IMR-90 (cell line): ENCODE results near the gene SNRPB2. TPM values are rescaled to one million over a fixed set of nuclear protein-coding genes. Genes with fewer than 3 reads are reported as not detected.

ENCODE experiments used
- ATAC-seq: fragments of 200-7000 bp; cut with Tn5 transposase; 2 replicates; pipeline ENCODE4 v1.9.1; 2020; ENCODE audit warnings: low read depth, mild to moderate bottlenecking, moderate library complexity
- BruUV-seq: library from RNA; stranded (reverse); fragments of 400-500 nt; replicated peaks from 2 replicates; lab custom pipeline; 2021; lab: Mats Ljungman, UMichigan
- CTCF ChIA-PET: fragments of 300-600 bp; formaldehyde crosslinking; extraction: SDS; loops from one replicate; lab custom pipeline; 2021; ENCODE audit warnings: antibody characterized with exemption; lab: Yijun Ruan, JAX
- POLR2A ChIA-PET: fragments of 300-600 bp; sonication (Branson Sonifier 250); formaldehyde crosslinking; loops from one replicate; lab custom pipeline; 2022; ENCODE audit warnings: antibody characterized with exemption; ENCODE audit not compliant: unreplicated experiment; lab: Charles Lee
- DNase-seq: peaks from one replicate; pipeline ENCODE4 v3.0.0; 2013
- H2AFZ ChIP-seq: replicated peaks from 2 replicates; pipeline ENCODE3; 2013; ENCODE audit warnings: low read length, mild to moderate bottlenecking; ENCODE audit not compliant: poor library complexity
- H2AK5ac ChIP-seq: 2 replicates; pipeline ENCODE4 v1.6.1; 2013; ENCODE audit warnings: low read depth, low read length, inconsistent platforms
- H2AK9ac ChIP-seq: replicated peaks from 2 replicates; pipeline ENCODE3; 2013; ENCODE audit warnings: mild to moderate bottlenecking, low read depth, low read length, moderate library complexity; ENCODE audit not compliant: poor library complexity
- H2BK120ac ChIP-seq: 2 replicates; pipeline ENCODE4 v1.6.1; 2013; ENCODE audit warnings: low read depth, low read length, inconsistent platforms
- H2BK15ac ChIP-seq: 3 replicates; pipeline ENCODE4 v1.6.1; 2013; ENCODE audit warnings: low read depth, low read length, inconsistent platforms
- H2BK20ac ChIP-seq: 2 replicates; pipeline ENCODE4 v1.6.1; 2013; ENCODE audit warnings: low read depth, mild to moderate bottlenecking, inconsistent platforms, low read length, moderate library complexity
- H2BK5ac ChIP-seq: 2 replicates; pipeline ENCODE4 v1.6.1; 2013; ENCODE audit warnings: mild to moderate bottlenecking, low read depth, low read length, inconsistent platforms; ENCODE audit not compliant: poor library complexity, severe bottlenecking
- H3K14ac ChIP-seq: replicated peaks from 2 replicates; pipeline ENCODE4 v1.6.1; 2013; ENCODE audit warnings: low read depth, low read length, inconsistent platforms
- H3K18ac ChIP-seq: 2 replicates; pipeline ENCODE4 v1.6.1; 2013; ENCODE audit warnings: low read depth, low read length, control low read depth
- H3K23ac ChIP-seq: 2 replicates; pipeline ENCODE4 v1.6.1; 2013; ENCODE audit warnings: low read depth, low read length, inconsistent platforms
- H3K27ac ChIP-seq: 2 replicates; pipeline ENCODE4 v1.5.1; 2013; ENCODE audit warnings: mild to moderate bottlenecking, control low read depth, low read length; ENCODE audit not compliant: insufficient read depth
- H3K27me3 ChIP-seq: 2 replicates; pipeline ENCODE4 v1.6.1; 2013; ENCODE audit warnings: low read length; ENCODE audit not compliant: control insufficient read depth, insufficient read depth
- H3K36me3 ChIP-seq: 2 replicates; pipeline ENCODE4 v1.6.1; 2013; ENCODE audit warnings: low read length, mixed read lengths; ENCODE audit not compliant: control insufficient read depth, insufficient read depth
- H3K4ac ChIP-seq: 2 replicates; pipeline ENCODE4 v1.6.1; 2013; ENCODE audit warnings: low read depth, low read length, inconsistent platforms
- H3K4me1 ChIP-seq: 2 replicates; pipeline ENCODE4 v1.6.1; 2013; ENCODE audit warnings: low read length, mixed read lengths; ENCODE audit not compliant: control insufficient read depth, insufficient read depth
- H3K4me2 ChIP-seq: 2 replicates; pipeline ENCODE4 v1.6.1; 2013; ENCODE audit warnings: low read depth, mild to moderate bottlenecking, control low read depth, low read length, moderate library complexity
- H3K4me3 ChIP-seq: 2 replicates; pipeline ENCODE4 v1.5.1; 2013; ENCODE audit warnings: low read depth, mild to moderate bottlenecking, control low read depth, low read length, moderate library complexity; ENCODE audit not compliant: insufficient read depth
- H3K56ac ChIP-seq: 2 replicates; pipeline ENCODE4 v1.6.1; 2013; ENCODE audit warnings: low read length, inconsistent platforms; ENCODE audit not compliant: insufficient read depth; ENCODE audit errors: extremely low read depth
- H3K79me1 ChIP-seq, 2 experiments: 2 replicates each; pipeline ENCODE4 v1.6.1; 2013; ENCODE audit warnings: low read length in 2 of 2, inconsistent platforms in 1 of 2, low read depth in 1 of 2
- H3K9ac ChIP-seq: 2 replicates; pipeline ENCODE4 v1.6.1; 2013; ENCODE audit warnings: low read depth, low read length, control low read depth
- H3K9me1 ChIP-seq: 2 replicates; pipeline ENCODE4 v1.6.1; 2013; ENCODE audit warnings: low read length, inconsistent platforms; ENCODE audit not compliant: insufficient read depth
- H3K9me3 ChIP-seq: 2 replicates; pipeline ENCODE4 v1.6.1; 2013; ENCODE audit warnings: low read length; ENCODE audit not compliant: control insufficient read depth, insufficient read depth
- H4K20me1 ChIP-seq: 2 replicates; pipeline ENCODE4 v1.6.1; 2013; ENCODE audit warnings: low read length, inconsistent platforms; ENCODE audit not compliant: insufficient read depth
- H4K5ac ChIP-seq: 2 replicates; pipeline ENCODE4 v1.6.1; 2013; ENCODE audit warnings: mild to moderate bottlenecking, low read depth, low read length, control low read depth
- H4K8ac ChIP-seq, 2 experiments: 2 replicates each; pipeline ENCODE4 v1.6.1; 2013; ENCODE audit warnings: low read depth in 2 of 2, low read length in 2 of 2, control low read depth in 1 of 2, inconsistent platforms in 1 of 2
- H4K91ac ChIP-seq: 2 replicates; pipeline ENCODE4 v1.6.1; 2013; ENCODE audit warnings: low read depth, low read length, inconsistent platforms; ENCODE audit not compliant: insufficient read depth
- BHLHE40 ChIP-seq: fragments of 150-350 bp; IDR thresholded peaks from 2 replicates; pipeline ENCODE4 v1.6.1; 2016; ENCODE audit warnings: mild to moderate bottlenecking, low read depth, low read length
- CEBPB ChIP-seq: IDR thresholded peaks from 2 replicates; pipeline ENCODE4 v1.6.1; 2012; ENCODE audit warnings: low read depth, low read length, improper control_type of control experiment
- CHD1 ChIP-seq: IDR thresholded peaks from 2 replicates; pipeline ENCODE4 v1.6.1; 2012; ENCODE audit warnings: low read depth, low read length, improper control_type of control experiment
- CTCF ChIP-seq: conservative IDR thresholded peaks from 2 replicates; pipeline ENCODE4 v1.5.1; 2012; ENCODE audit warnings: mild to moderate bottlenecking, low read depth, low read length, improper control_type of control experiment
- ELK1 ChIP-seq: fragments of 150-350 bp; IDR thresholded peaks from 2 replicates; pipeline ENCODE4 v1.6.1; 2016; ENCODE audit warnings: low read depth, mild to moderate bottlenecking, low read length, moderate library complexity, borderline replicate concordance
- FOS ChIP-seq: fragments of 150-350 bp; IDR thresholded peaks from 2 replicates; pipeline ENCODE4 v1.6.1; 2016; ENCODE audit warnings: low read depth, low read length
- MAFK ChIP-seq: IDR thresholded peaks from 2 replicates; pipeline ENCODE4 v1.6.1; 2012; ENCODE audit warnings: low read depth, low read length, improper control_type of control experiment
- MAZ ChIP-seq: IDR thresholded peaks from 2 replicates; pipeline ENCODE4 v1.6.1; 2012; ENCODE audit warnings: low read depth, mild to moderate bottlenecking, low read length, improper control_type of control experiment, moderate library complexity, borderline replicate concordance
- MXI1 ChIP-seq: IDR thresholded peaks from 2 replicates; pipeline ENCODE4 v1.6.1; 2012; ENCODE audit warnings: low read depth, mild to moderate bottlenecking, low read length, moderate library complexity, borderline replicate concordance
- NFE2L2 ChIP-seq: fragments of 150-350 bp; IDR thresholded peaks from 2 replicates; pipeline ENCODE4 v1.6.1; 2016; ENCODE audit warnings: low read depth, mild to moderate bottlenecking, low read length
- RAD21 ChIP-seq: IDR thresholded peaks from 2 replicates; pipeline ENCODE4 v1.6.1; 2012; ENCODE audit warnings: low read length, improper control_type of control experiment
- RCOR1 ChIP-seq: IDR thresholded peaks from 2 replicates; pipeline ENCODE4 v1.6.1; 2012; ENCODE audit warnings: mild to moderate bottlenecking, low read length, improper control_type of control experiment; ENCODE audit not compliant: insufficient replicate concordance
- RFX5 ChIP-seq: IDR thresholded peaks from 2 replicates; pipeline ENCODE4 v1.8.0; 2012; ENCODE audit warnings: low read depth, mild to moderate bottlenecking, low read length, moderate library complexity
- USF2 ChIP-seq: fragments of 150-350 bp; IDR thresholded peaks from 2 replicates; pipeline ENCODE4 v1.6.1; 2017; ENCODE audit warnings: mild to moderate bottlenecking, antibody characterized with exemption, low read length, low read depth
- WGBS, 2 experiments: methylation state at CpG; one replicate each; pipeline versions ENCODE4 v1.1.5 to v1.1.7; 2013; ENCODE audit warnings: missing lambda C conversion rate in 2 of 2; ENCODE audit not compliant: insufficient read length in 1 of 2; ENCODE audit errors: extremely low coverage in 2 of 2; 5-methylcytosine and 5-hydroxymethylcytosine counted together
- dilution Hi-C: fragments of 300-500 bp; cut with HindIII; formaldehyde crosslinking; loops from one replicate; pipeline ENCODE4 v1.14.3; 2018; ENCODE audit warnings: low sequenced_read_pairs; ENCODE audit not compliant: unreplicated experiment
- in situ Hi-C: fragments of 300-500 bp; cut with MboI; formaldehyde crosslinking; loops from 3 replicates; pipeline ENCODE4 v1.14.3; 2019; ENCODE audit warnings: low sequenced_read_pairs, inconsistent platforms, mixed read lengths
- intact Hi-C: fragments of 100-400 bp; cut with micrococcal nuclease; formaldehyde crosslinking; loops from 2 replicates; pipeline ENCODE4 v1.10.0; 2022
- polyA plus RNA-seq, 3 experiments: library from polyadenylated mRNA; depleted of rRNA; stranded (reverse); fragments of >200 nt; gene quantifications; 2 replicates each; pipeline ENCODE4 v1.2.3, GENCODE V29; 2012; ENCODE audit warnings: low replicate concordance in 1 of 3
- total RNA-seq: library from RNA; depleted of rRNA; stranded (reverse); fragments of >200 nt; gene quantifications from 2 replicates; pipeline ENCODE4 v1.2.3, GENCODE V29; 2012

Gene SNRPB2
- total and polyA plus RNA-seq, 2 of the 4 experiments (the other 2 are of a cell fraction): 27.1 to 65.6 TPM

GRCh38 chr20:16689906-16690305, 39.9 kb upstream of the SNRPB2 start:
- ChIA-PET POLR2A (no interaction called here), CTCF (interaction anchor here (0.6 kb wide), 1 partner anchor 550 kb away, joined by 3 read pairs; no protein-coding TSS in a partner anchor)
- intact Hi-C loops (no loop called here), in situ Hi-C loops (no loop called here), dilution Hi-C loops (no loop called here)
- Histone ChIP-seq H3K4me1 (no peaks in the 10 kb centered on the region), H4K20me1 (no peaks in the 10 kb centered on the region), H2BK15ac (no peak overlapping the region), H3K14ac (no peak overlapping the region), H3K9me3 (no peaks in the 10 kb centered on the region), H3K27ac (no peak overlapping the region), H3K27me3 (no peaks in the 10 kb centered on the region; the same call in 1 of the 2 replicates), H2AK5ac (no peak overlapping the region), H2AFZ (no peak overlapping the region), H3K9me1 (no peaks in the 10 kb centered on the region), H4K8ac (no peak overlapping the region), H3K79me1 (no peaks in the 10 kb centered on the region), H3K9ac (no peak overlapping the region), H3K56ac (no peak overlapping the region), H2BK20ac (no peak overlapping the region), H2AK9ac (no peak overlapping the region), H4K5ac (no peak overlapping the region), H4K91ac (no peak overlapping the region), H3K4me3 (no peak overlapping the region), H2BK120ac (no peak overlapping the region), H3K4ac (no peak overlapping the region), H2BK5ac (no peak overlapping the region), H3K18ac (no peak overlapping the region), H3K4me2 (no peak overlapping the region), H3K36me3 (no peaks in the 10 kb centered on the region), H3K23ac (no peak overlapping the region)
- ATAC-seq: no peak
- WGBS, 2 experiments: no CpG with 5 or more reads among the region's 3 CpGs
- BruUV-seq: no TSS peak
- DNase-seq: no peak
- TF ChIP-seq ELK1 (no peak), RCOR1 (no peak), BHLHE40 (no peak), CEBPB (no peak), MXI1 (no peak), MAFK (no peak), NFE2L2 (no peak), USF2 (no peak), CTCF (no peak), CHD1 (no peak), RAD21 (no peak), FOS (no peak), RFX5 (no peak), MAZ (no peak)
